Endothelial cell of umbilical vein (primary cell): Measurements from ENCODE around the gene RMND1. TPM values are rescaled to one million over a fixed set of nuclear protein-coding genes. Genes with fewer than 3 reads are reported as not detected.

Source experiments
- BruUV-seq: library from RNA; stranded (reverse); fragments of 400-500 nt; replicated peaks from 2 replicates; lab custom pipeline; 2021; lab: Mats Ljungman, UMichigan
- CTCF ChIA-PET: fragments of 300-600, 350-600 bp; sonication (Branson Sonifier 250); formaldehyde crosslinking; loops from one replicate; lab custom pipeline; 2021; ENCODE audit warnings: antibody characterized with exemption, inconsistent platforms; lab: Charles Lee
- POLR2A ChIA-PET: fragments of 300-600, 350-600 bp; sonication (Branson Sonifier 250); formaldehyde crosslinking; loops from one replicate; lab custom pipeline; 2021; ENCODE audit warnings: antibody characterized with exemption, inconsistent platforms; lab: Charles Lee
- DNase-seq: peaks from one replicate; pipeline ENCODE4 v3.0.0-alpha.2; 2011; ENCODE audit warnings: low read depth, low spot score
- FAIRE-seq: peaks from 2 replicates; lab custom pipeline; 2011; peaks lifted over from hg19 to GRCh38; lab: Jason Lieb, UNC
- H2AFZ ChIP-seq: 2 replicates; pipeline ENCODE4 v1.6.0; 2012; ENCODE audit warnings: low read depth, low read length, control low read depth, inconsistent platforms
- H3K27ac ChIP-seq: 2 replicates; pipeline ENCODE4 v1.5.1; 2011; ENCODE audit warnings: low read depth, mild to moderate bottlenecking, control low read depth, low read length, moderate library complexity; ENCODE audit not compliant: insufficient read depth
- H3K27me3 ChIP-seq, 2 experiments: 2 replicates each; pipeline versions ENCODE4 v1.6.0 to v1.6.1; 2011; ENCODE audit warnings: low read length in 2 of 2, mixed read lengths in 1 of 2; ENCODE audit not compliant: control insufficient read depth in 2 of 2, insufficient read depth in 2 of 2
- H3K36me3 ChIP-seq, 2 experiments: 2 replicates in 1 of 2; 3 replicates in 1 of 2; pipeline ENCODE4 v1.5.1; 2011; ENCODE audit warnings: low read length in 2 of 2, mild to moderate bottlenecking in 1 of 2, moderate library complexity in 1 of 2; ENCODE audit not compliant: control insufficient read depth in 2 of 2, insufficient read depth in 2 of 2; ENCODE audit errors: extremely low read depth in 1 of 2
- H3K4me1 ChIP-seq: 3 replicates; pipeline ENCODE4 v1.5.1; 2011; ENCODE audit warnings: mild to moderate bottlenecking, low read length; ENCODE audit not compliant: control insufficient read depth, insufficient read depth; ENCODE audit errors: extremely low read depth
- H3K4me2 ChIP-seq: 2 replicates; pipeline ENCODE4 v1.6.1; 2011; ENCODE audit warnings: low read length, control low read depth, mixed read lengths; ENCODE audit not compliant: insufficient read depth
- H3K4me3 ChIP-seq, 3 experiments: fragments of 200-600 bp in 1 of 3; sonication (generic), shearing (Covaris generic) in 1 of 3; replicated peaks in 1 of 3; 2 replicates each; pipeline ENCODE4 v1.5.1; 2011 to 2016; ENCODE audit warnings: control low read depth in 3 of 3, low read length in 3 of 3, mild to moderate bottlenecking in 2 of 3, inconsistent platforms in 1 of 3, low read depth in 1 of 3, moderate library complexity in 1 of 3; ENCODE audit not compliant: insufficient read depth in 1 of 3
- H3K79me2 ChIP-seq: 2 replicates; pipeline ENCODE4 v1.6.0; 2012; ENCODE audit warnings: low read length, inconsistent platforms; ENCODE audit not compliant: control insufficient read depth, insufficient read depth
- H3K9ac ChIP-seq: replicated peaks from 2 replicates; pipeline ENCODE3; 2011; ENCODE audit warnings: low read length, control low read depth; ENCODE audit not compliant: insufficient read depth; ENCODE audit errors: extremely low read depth
- H3K9me1 ChIP-seq: replicated peaks from 3 replicates; pipeline ENCODE4 v1.6.0; 2011; ENCODE audit warnings: mild to moderate bottlenecking, low read length; ENCODE audit not compliant: control insufficient read depth, insufficient read depth; ENCODE audit errors: extremely low read depth
- H3K9me3 ChIP-seq: replicated peaks from 2 replicates; pipeline ENCODE4 v1.5.1; 2012; ENCODE audit warnings: low read length, inconsistent platforms; ENCODE audit not compliant: control insufficient read depth, insufficient read depth
- H4K20me1 ChIP-seq: replicated peaks from 2 replicates; pipeline ENCODE3; 2011; ENCODE audit warnings: mild to moderate bottlenecking, low read length; ENCODE audit not compliant: control insufficient read depth, insufficient read depth; ENCODE audit errors: extremely low read depth
- CTCF ChIP-seq, 2 donors: IDR thresholded peaks; 1 replicate in 1 of 2; 2 replicates in 1 of 2; pipeline ENCODE4 v1.5.1; 2011; ENCODE audit warnings: low read length in 2 of 2, mild to moderate bottlenecking in 2 of 2, moderate library complexity in 2 of 2, control low read depth in 1 of 2, inconsistent platforms in 1 of 2, low read depth in 1 of 2; ENCODE audit not compliant: insufficient read depth in 1 of 2; ENCODE audit errors: extremely low read depth in 1 of 2
- EZH2 ChIP-seq: IDR thresholded peaks from 2 replicates; pipeline ENCODE4 v1.6.1; 2012; ENCODE audit warnings: borderline replicate concordance, low read depth, mild to moderate bottlenecking, moderate library complexity, low read length, inconsistent platforms; ENCODE audit not compliant: severe bottlenecking
- FOS ChIP-seq: IDR thresholded peaks from 2 replicates; pipeline ENCODE4 v1.6.1; 2011; ENCODE audit warnings: mild to moderate bottlenecking, low read length, moderate library complexity, borderline replicate concordance; ENCODE audit not compliant: insufficient read depth
- GATA2 ChIP-seq: IDR thresholded peaks from 2 replicates; pipeline ENCODE4 v1.7.0; 2011; ENCODE audit warnings: low read depth, mild to moderate bottlenecking, moderate library complexity, mixed read lengths, low read length; ENCODE audit not compliant: insufficient read length, insufficient read depth
- JUN ChIP-seq: IDR thresholded peaks from 2 replicates; pipeline ENCODE4 v1.6.1; 2011; ENCODE audit warnings: borderline replicate concordance, low read depth; ENCODE audit not compliant: insufficient read length, insufficient read depth
- MYC ChIP-seq: IDR thresholded peaks from one replicate; pipeline ENCODE4 v1.6.1; 2011; ENCODE audit warnings: mild to moderate bottlenecking, low read depth, low read length
- POLR2A ChIP-seq: IDR thresholded peaks from 2 replicates; pipeline ENCODE4 v1.6.1; 2012; ENCODE audit warnings: low read depth, mild to moderate bottlenecking, control low read depth, low read length
- POLR2AphosphoS5 ChIP-seq: IDR thresholded peaks from 2 replicates; pipeline ENCODE4 v1.6.1; 2012; ENCODE audit warnings: low read depth, mild to moderate bottlenecking, control low read depth, low read length, moderate library complexity; ENCODE audit not compliant: insufficient read depth
- dilution Hi-C: fragments of 300-500 bp; cut with MboI; formaldehyde crosslinking; loops from one replicate; pipeline ENCODE4 v1.15.0; 2019; ENCODE audit warnings: low sequenced_read_pairs; ENCODE audit not compliant: extremely low pct_ligation_motif_present
- intact Hi-C: fragments of 100-400 bp; cut with micrococcal nuclease; formaldehyde crosslinking; loops from one replicate; pipeline ENCODE4 v1.10.0; 2022
- polyA plus RNA-seq, 4 experiments: library from polyadenylated mRNA; depleted of rRNA in 3 of 4; stranded (reverse) in 3 of 4; unstranded in 1 of 4; fragments of >200 nt; gene quantifications; 2 replicates each; pipeline versions ENCODE4 v1.2.1 to v1.2.3, GENCODE V29; 2011 to 2012; ENCODE audit warnings: missing spikeins in 1 of 4
- total RNA-seq: library from RNA; stranded (reverse); gene quantifications from 2 replicates; pipeline ENCODE4 v1.2.3, GENCODE V29; 2021
- TF ChIP-seq, protein P1 (sequence below): IDR thresholded peaks from 2 replicates; pipeline ENCODE4 v1.6.1; 2011; ENCODE audit not compliant: insufficient read depth, insufficient read length

The RMND1 gene
- total and polyA plus RNA-seq, 2 donors (not counting 3 experiments of a cell fraction or from before 2014, with no cell fraction given) = 6.3 to 21.4 TPM

DNA sequence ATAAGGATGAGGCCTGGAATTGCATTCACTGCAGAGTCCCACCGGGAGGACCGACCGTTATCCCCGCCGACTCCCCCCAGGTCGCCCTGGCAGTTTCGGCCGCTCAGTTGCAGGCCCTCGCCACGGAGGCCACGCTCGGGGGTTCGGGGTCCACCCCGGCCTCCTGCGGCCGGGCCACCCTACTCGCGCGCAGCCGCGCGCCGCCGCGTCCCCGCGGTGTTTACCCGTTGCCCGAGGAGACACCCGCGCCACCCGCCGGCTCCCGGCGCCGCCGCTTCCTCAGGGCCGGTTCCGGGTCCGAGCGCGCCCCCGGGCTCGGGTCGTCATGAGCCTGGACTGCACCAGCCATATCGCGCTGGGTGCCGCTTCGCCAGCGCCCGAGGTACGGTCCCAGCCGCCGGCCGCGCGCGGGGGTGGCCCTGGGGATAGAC lies 41.9 kb upstream of the RMND1 start, which contains the start of gene CCDC170:
Gene CCDC170, plus strand, starts transcription at position 214 of the 431 bp plus-strand sequence. Its CDS starts 112 bp downstream, at position 326.
- ChIA-PET CTCF (interaction anchor here (1.2 kb wide), 1 partner anchor 9 kb away, joined by 3 read pairs; no protein-coding TSS in a partner anchor), POLR2A (no interaction called here)
- Histone ChIP-seq H3K9me3 (no peaks in the 10 kb centered on the region), H3K27me3 (no peaks in the 10 kb centered on the region), H4K20me1 (no peaks in the 10 kb centered on the region), H3K9me1 (no peaks in the 10 kb centered on the region), H3K4me2 (peak within 1 kb of the TSS; percentile 96), H3K36me3 (no peaks in the 10 kb centered on the region), H3K4me1 (peaks cover 12% of the 10 kb centered on the region), H3K79me2 (no peaks in the 10 kb centered on the region), H3K27ac (peak within 1 kb of the TSS; percentile 14), H3K4me3 (peak within 1 kb of the TSS; percentile 51 to 82 (median 64)), H2AFZ (peak within 1 kb of the TSS; percentile 83), H3K9ac (peak within 1 kb of the TSS; percentile 70)
- FAIRE-seq (no peak), DNase-seq (peak; percentile 52)
- TF ChIP-seq POLR2AphosphoS5 (peak; percentile 39), MYC (no peak), EZH2 (peak; percentile 3), FOS (no peak)
- dilution Hi-C loops = no loop called here
- intact Hi-C loops = loop anchor here (5.0 kb wide), 1 partner anchor 773 kb away; no protein-coding TSS in a partner anchor
- no TSS peak for BruUV-seq

DNA sequence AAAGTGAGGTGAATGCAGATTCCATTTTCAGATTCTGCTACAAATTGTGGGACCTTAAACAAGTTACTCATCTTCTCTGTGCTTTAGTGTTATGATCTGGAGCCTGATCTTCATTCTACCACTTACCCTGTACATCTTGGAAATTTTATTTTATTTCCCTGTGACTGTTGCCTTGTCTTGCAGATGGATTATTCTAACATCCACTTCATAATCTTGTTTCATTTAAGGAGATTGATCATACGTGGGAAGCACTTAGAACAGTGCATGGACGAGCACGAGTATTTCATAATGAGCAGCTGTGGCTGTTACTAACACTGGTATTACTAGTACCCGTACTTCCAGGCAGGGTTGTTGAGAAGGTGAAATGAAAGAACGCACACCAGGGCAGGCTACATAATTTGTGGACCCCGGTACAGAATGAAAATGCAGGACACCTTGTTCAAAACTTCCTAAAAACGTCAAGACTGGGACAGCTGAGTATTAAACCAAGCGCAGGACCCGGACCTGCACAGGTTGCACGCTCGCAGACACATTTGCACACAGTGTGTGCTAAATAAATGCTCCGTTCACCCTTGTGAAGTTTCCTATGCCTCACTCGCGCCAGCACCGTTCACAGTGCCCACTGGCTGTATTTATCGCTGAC lies 41.4 kb upstream of the RMND1 start:
- no TSS peak for BruUV-seq
- CTCF ChIA-PET = no interaction called here
- Histone ChIP-seq H3K4me3 (peak overlapping the region; percentile 51 to 82 (median 64)), H3K4me1 (peaks cover 12% of the 10 kb centered on the region), H2AFZ (peak overlapping the region; percentile 83), H3K4me2 (peak overlapping the region; percentile 96), H4K20me1 (no peaks in the 10 kb centered on the region), H3K36me3 (no peaks in the 10 kb centered on the region), H3K27me3 (no peaks in the 10 kb centered on the region), H3K9ac (peak overlapping the region; percentile 54), H3K27ac (no peak overlapping the region), H3K9me1 (no peaks in the 10 kb centered on the region), H3K79me2 (no peaks in the 10 kb centered on the region), H3K9me3 (no peaks in the 10 kb centered on the region)
- no peak for TF ChIP-seq GATA2
- TF ChIP-seq POLR2AphosphoS5 = no peak
- TF ChIP-seq EZH2 = no peak
- TF ChIP-seq POLR2A = no peak
- TF ChIP-seq FOS = no peak
- TF ChIP-seq, protein P1, sequence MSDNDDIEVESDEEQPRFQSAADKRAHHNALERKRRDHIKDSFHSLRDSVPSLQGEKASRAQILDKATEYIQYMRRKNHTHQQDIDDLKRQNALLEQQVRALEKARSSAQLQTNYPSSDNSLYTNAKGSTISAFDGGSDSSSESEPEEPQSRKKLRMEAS = no peak
- no peak for TF ChIP-seq MYC
- TF ChIP-seq JUN = no peak
- TF ChIP-seq CTCF (IDR thresholded peaks at IDR 0.05; ENCODE audit: extremely low read depth in 1 of 2, insufficient read depth in 1 of 2, low read depth in 1 of 2, low read length in 2 of 2) = no peak
- POLR2A ChIA-PET = interaction anchor here (0.6 to 0.7 kb wide), 2 partner anchors 1203 to 1703 kb away, joined by 3 to 8 read pairs; no protein-coding TSS in a partner anchor
- peak; percentile 4 for DNase-seq
- intact Hi-C loops (loop anchor here (5.0 kb wide), 1 partner anchor 774 kb away; no protein-coding TSS in a partner anchor), dilution Hi-C loops (no loop called here)
- no peak for FAIRE-seq
